HG02970 (cell line): Measurements from ENCODE around the gene PNMA8B.
"Not testable (repeated sequence)": the region's sequence is repeated elsewhere in the genome, so short reads cannot be mapped to it uniquely, and the experiment has no call there.

Source experiments
- ATAC-seq: cut with Tn5 transposase; IDR thresholded peaks from one replicate; pipeline ENCODE4 v1.9.1; 2021; ENCODE audit warnings: mild to moderate bottlenecking, moderate library complexity, moderate number of reproducible peaks; ENCODE audit not compliant: unreplicated experiment, low FRiP score

Gene PNMA8B

GRCh38 chr19:46495786-46496099 lies at the start of gene PNMA8B:
PNMA8B (minus strand) TSS chr19:46495867; CDS start chr19:46495465, 402 bp downstream.
- ATAC-seq = no peak

GRCh38 chr19:46544651-46545050 lies 49.0 kb upstream of the PNMA8B start:
- ATAC-seq = no peak

- no peak for ATAC-seq
These were observed 47.0 kb upstream of the PNMA8B start for GRCh38 chr19:46542428-46543230.

- no peak for ATAC-seq
These were observed 41.8 kb upstream of the PNMA8B start for GRCh38 chr19:46537136-46538097.

GRCh38 chr19:46536391-46536790 lies 40.7 kb upstream of the PNMA8B start:
- ATAC-seq = no peak

- ATAC-seq = no peak
These were observed 38.0 kb upstream of the PNMA8B start for GRCh38 chr19:46533621-46534081.

- ATAC-seq = no peak
These were observed 37.5 kb upstream of the PNMA8B start for GRCh38 chr19:46533078-46533620.

GRCh38 chr19:46530636-46531035 lies 35.0 kb upstream of the PNMA8B start:
- no peak for ATAC-seq

- ATAC-seq = no peak
These were observed 34.2 kb upstream of the PNMA8B start for GRCh38 chr19:46529622-46530451.

- no peak for ATAC-seq
These were observed 33.2 kb upstream of the PNMA8B start for GRCh38 chr19:46528601-46529590.

- not testable (repeated sequence) for ATAC-seq
These were observed 31.1 kb upstream of the PNMA8B start for GRCh38 chr19:46526801-46527200.

- no peak for ATAC-seq
These were observed 28.6 kb upstream of the PNMA8B start for GRCh38 chr19:46524308-46524707.

- not testable (repeated sequence) for ATAC-seq
These were observed 27.3 kb upstream of the PNMA8B start for GRCh38 chr19:46522988-46523387.

- ATAC-seq = no peak
These were observed 25.7 kb upstream of the PNMA8B start for GRCh38 chr19:46521241-46521868.

- no peak for ATAC-seq
These were observed 24.9 kb upstream of the PNMA8B start for GRCh38 chr19:46520616-46521015.

- no peak for ATAC-seq
These were observed 21.8 kb upstream of the PNMA8B start for GRCh38 chr19:46517471-46517870.

- ATAC-seq = no peak
These were observed 20.2 kb upstream of the PNMA8B start for GRCh38 chr19:46515879-46516350.

- ATAC-seq = no peak
These were observed 19.6 kb upstream of the PNMA8B start for GRCh38 chr19:46515290-46515609.
